HG03432 (cell line): ENCODE data around the gene ANKZF1.

ENCODE experiments used
- ATAC-seq: cut with Tn5 transposase; IDR thresholded peaks from one replicate; pipeline ENCODE4 v1.9.1; 2021; ENCODE audit warnings: mild to moderate bottlenecking, moderate library complexity; ENCODE audit not compliant: unreplicated experiment

Gene ANKZF1

GRCh38 chr2:219225350-219225749 is 4.3 kb upstream of the ANKZF1 start:
- no peak for ATAC-seq

DNA sequence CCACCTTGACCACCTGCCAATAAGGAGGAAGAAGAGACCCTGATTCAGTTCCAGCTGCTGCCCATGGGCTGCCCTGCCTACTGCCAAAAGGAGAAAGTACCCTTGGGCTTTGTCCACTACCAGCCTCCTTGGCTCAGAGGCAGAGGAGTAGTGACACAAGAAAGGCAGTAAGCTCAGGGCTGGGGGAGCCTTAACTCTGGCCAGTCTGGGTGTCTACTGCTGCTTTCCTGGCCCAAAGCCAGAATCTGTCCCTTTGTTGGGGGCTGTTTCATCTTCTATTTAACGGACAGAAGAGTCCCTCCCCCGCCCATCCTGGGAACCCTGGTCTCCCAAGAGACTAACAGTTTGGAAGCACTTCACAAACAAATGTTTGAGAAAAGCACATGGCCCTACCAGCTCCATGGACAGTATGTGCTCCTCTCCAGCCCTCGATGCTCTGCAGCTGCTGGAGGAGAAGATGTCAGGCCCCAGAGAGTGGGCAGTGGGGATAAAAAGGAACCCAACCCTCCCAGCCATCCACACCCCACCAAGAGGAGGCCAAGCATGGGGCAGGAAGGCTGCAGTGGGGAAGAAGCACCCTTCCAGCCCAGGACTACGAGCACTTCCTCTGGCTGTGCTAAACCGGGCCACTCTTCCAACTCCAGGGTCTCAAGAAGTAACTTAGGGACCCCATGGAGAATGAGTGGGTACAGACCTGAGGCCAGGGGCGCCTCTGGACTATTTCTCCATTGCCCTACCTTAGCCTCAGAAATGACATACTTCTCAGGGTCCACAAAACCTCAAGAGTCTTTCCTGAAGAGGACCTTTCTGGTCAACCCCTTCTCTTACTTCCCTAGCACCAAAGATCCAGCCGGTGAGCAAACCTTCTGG is 1.3 kb upstream of the ANKZF1 start:
- ATAC-seq = no peak

DNA sequence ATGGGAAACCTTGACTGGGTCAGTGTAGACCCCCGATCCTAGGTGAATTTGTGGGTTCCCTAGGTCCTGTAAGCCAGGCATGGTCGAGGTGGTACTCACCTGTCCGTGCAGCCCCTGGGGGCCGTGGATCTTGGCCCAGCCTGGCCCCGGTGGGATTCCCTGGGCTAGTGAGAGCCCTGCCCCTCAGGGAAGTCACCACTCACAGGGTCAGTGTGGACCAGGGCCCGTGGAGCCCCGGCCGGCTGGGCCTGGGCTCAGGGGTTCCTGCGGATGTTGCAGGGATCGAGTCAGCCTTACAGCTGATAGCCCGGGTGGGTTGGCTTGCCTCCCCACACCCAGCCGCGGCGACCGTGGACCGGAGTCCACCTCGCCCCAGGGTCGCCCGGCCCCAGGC is 698 bp upstream of the ANKZF1 start:
- ATAC-seq = no peak

- ATAC-seq = peak; percentile 26
These were observed 494 bp downstream of the ANKZF1 start for GRCh38 chr2:219230059-219230540.

GRCh38 chr2:219234331-219234730 is 4.7 kb downstream of the ANKZF1 start:
- ATAC-seq = no peak

DNA sequence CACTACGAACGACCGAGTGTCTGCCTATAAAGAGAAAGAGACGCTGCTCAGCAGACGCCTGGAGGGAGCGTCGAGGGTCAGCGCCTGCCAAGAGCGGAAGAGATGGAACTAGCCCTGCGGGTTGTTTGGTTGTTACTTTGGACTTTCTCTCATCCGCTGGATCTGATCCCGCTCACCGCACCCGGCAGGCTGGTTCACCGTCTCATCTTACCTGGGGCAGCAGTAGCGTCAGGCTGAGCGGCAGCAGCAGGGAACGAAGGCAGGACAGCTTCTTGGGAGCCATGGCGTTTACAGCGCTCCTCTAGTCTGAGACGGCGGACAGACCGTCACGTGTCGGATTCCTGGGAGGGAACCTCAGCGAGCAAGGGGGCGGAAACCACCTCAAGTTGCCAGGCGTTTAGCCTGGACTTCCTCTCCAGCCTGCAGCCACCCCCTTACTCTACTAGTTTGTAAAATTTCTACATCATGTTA is 13.7 kb downstream of the ANKZF1 start:
- no peak for ATAC-seq

GRCh38 chr2:219244789-219245147 is 15.2 kb downstream of the ANKZF1 start:
- no peak for ATAC-seq

DNA sequence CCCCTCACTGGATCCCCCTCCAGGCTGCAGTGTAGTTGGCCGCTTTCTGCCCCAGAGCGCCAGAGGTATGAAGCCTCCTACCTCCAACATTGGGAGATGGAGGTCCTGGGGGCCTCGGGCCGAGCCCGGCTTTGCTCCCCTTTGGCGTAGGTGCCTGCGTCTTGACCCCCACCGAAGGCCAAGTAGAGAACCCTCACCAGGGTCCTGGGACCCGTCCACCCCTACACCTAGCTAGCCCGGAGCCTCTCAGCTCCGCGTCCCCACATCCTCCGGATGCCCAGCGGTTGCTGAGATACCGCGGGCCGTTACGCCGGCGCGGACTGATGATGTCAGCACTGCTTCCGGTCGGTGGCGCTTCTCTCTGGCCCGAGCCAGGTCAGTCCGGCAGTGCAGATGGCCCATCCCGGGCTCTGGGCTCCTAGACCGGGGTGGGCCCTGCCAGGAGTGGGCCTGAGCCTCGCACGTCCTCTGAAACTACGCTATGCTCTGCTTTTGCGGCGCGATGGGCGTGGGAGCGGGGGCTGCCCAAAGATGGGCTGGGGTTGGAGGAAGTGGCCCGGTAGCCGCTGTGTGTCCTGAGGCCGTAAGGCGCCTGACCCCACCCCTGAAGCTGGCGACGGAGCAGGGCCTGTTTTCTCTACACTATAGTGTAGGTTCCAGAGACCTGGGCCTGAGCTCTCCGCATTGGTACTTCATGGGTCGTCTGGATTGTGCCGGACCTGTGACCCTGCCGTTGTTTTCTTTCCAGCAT is 15.7 kb downstream of the ANKZF1 start, which contains the start of the genes GLB1L and STK16:
Gene GLB1L, minus strand, starts transcription at position 297 of the 751 bp plus-strand sequence. CDS start 1,871 bp downstream, outside the sequence.
Gene STK16, plus strand, starts transcription at position 332 of the 751 bp plus-strand sequence. CDS start 521 bp downstream, outside the sequence.
- peak; percentile 75 for ATAC-seq

DNA sequence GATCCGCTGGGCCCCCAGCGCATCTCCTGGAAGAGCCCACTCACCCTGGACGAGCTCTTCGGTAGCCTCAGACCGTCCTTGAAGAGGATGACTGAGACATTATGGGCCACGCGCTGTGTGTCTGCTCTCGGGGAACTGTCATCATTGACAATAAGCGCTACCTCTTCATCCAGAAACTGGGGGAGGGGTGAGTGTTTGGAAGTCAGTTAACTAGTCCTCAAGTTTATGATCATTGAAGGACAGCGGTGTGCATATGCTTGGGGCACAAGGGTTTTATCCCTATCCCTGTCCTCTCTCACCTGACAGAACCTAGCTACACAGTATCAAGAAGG is 16.3 kb downstream of the ANKZF1 start:
- ATAC-seq = no peak

DNA sequence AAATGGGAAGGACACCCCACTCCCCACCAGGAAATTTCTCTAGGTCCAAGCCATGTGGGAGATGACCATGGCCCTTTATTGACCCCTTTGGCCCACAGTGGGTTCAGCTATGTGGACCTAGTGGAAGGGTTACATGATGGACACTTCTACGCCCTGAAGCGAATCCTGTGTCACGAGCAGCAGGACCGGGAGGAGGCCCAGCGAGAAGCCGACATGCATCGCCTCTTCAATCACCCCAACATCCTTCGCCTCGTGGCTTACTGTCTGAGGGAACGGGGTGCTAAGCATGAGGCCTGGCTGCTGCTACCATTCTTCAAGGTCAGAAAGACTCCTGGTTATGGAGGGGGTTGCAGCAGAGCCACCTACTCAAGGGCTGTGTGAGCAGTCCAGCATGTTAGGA is 17.0 kb downstream of the ANKZF1 start:
- ATAC-seq = no peak

DNA sequence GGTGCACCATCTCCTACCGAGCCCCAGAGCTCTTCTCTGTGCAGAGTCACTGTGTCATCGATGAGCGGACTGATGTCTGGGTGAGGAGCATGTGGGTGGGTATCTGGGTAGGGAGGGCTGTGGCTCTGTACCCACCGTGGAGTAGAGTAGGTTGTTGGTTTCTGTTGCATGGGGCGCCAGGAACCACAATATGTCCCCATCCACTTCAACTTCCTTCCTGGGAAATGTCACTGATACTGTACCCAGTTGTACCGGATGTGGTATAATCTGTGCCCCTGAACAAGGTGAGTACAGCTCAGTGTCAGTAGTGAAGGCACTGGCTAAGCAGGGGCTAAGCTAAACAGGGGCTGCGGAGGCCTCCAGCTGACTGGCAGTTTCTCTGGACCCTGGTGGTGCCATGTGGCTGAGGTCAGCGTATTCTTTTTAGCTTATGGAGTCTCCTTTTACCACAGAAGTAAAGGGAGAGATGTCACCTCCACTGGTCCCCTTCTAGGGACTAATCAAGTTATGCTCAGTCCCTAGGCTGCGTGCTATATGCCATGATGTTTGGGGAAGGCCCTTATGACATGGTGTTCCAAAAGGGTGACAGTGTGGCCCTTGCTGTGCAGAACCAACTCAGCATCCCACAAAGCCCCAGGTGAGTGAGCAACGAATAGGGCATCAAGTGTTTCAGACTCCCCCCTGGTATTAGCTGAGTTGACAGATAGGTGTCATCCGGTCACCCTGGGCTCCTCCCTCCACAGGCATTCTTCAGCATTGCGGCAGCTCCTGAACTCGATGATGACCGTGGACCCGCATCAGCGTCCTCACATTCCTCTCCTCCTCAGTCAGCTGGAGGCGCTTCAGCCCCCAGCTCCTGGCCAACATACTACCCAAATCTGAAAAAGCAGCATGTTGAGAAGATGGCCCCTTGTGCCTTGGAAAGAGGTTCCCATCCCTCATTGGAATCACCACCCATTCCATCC is 18.4 kb downstream of the ANKZF1 start:
- ATAC-seq = no peak

DNA sequence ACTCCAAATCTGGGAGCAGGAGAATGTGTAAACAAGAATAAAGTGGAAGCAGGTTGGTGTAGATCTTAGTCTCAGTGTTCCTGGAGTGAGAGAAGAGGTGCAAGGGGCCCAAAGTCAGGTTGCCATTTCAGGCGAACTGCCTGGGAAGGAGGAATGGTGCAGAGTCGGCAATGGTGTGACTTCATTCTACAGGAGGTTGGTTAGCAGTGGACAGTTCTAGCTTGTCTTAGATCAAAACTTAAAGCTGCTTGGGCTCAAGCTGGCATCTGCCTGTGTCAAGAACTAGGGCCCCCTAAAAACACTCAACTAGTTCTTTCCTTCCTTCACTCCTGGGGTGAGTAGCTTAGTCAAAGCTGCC is 19.2 kb downstream of the ANKZF1 start:
- no peak for ATAC-seq

GRCh38 chr2:219249203-219249980 is 19.8 kb downstream of the ANKZF1 start:
- ATAC-seq = peak; percentile 38

GRCh38 chr2:219250049-219250781 is 20.6 kb downstream of the ANKZF1 start:
- no peak for ATAC-seq

- no peak for ATAC-seq
These were observed 22.1 kb downstream of the ANKZF1 start for GRCh38 chr2:219251656-219252055.

GRCh38 chr2:219252084-219252483 is 22.5 kb downstream of the ANKZF1 start:
- ATAC-seq = no peak

GRCh38 chr2:219252570-219252899 is 22.9 kb downstream of the ANKZF1 start:
- ATAC-seq = no peak

DNA sequence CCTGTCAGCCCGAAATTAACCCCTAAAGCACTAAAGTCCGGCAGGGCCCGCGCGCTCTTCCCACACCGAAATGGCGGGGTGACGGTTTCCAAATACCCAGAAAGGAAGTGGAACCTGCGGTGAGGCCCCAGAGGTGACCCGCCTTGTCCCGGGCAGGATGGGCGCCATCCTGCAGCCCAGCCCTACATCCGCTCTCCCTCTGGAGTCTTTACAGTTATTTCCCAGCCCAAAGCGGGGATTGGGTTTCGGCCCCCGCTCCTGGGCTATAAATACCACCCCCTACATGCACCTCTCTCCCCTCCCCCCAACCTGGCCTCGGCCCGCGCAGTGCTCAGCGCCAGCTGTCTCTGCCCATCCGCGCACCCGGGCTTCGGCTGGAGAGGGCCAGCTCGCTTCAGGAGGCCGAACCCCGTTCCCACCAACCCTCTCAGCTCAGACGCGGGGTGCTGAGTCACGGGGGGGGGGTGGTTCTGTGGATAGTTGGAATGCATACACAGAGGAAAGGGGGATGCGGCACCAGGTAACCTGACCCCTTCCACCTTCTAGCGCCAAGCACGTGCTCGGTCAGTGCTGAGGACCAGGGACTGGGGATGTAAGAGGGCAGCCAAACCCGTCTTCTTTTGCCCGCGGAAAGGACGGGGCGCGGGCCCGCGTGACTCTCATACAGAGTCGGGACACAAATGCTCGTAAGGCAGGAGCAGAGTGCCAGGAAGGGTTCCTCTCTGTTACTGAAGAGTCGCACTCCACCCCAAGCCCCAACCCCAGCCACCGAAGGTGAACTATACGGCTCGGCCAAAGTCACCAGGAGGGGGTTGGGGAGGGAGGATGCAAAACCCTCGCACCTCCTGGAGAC is 23.5 kb downstream of the ANKZF1 start, which contains the start of gene TUBA4B:
Gene TUBA4B, plus strand, starts transcription at position 344 of the 853 bp plus-strand sequence. Its CDS starts 165 bp downstream, at position 509.
- ATAC-seq = no peak
